Activated T-cell treated with anti-CD3 and anti-CD28 coated beads, Interleukin-2, amount 50 U/mL, for 1 hour (primary cell): Measurements from ENCODE around the gene VANGL2.

Source experiments
- DNase-seq: peaks from one replicate; pipeline ENCODE4 v3.0.0-alpha.2; 2020

The VANGL2 gene

GRCh38 chr1:160407839-160408801 is 7.8 kb downstream of the VANGL2 start:
- no peak for DNase-seq

- DNase-seq, result no peak
Measured at GRCh38 chr1:160408864-160409263, 8.5 kb downstream of the VANGL2 start.

DNA sequence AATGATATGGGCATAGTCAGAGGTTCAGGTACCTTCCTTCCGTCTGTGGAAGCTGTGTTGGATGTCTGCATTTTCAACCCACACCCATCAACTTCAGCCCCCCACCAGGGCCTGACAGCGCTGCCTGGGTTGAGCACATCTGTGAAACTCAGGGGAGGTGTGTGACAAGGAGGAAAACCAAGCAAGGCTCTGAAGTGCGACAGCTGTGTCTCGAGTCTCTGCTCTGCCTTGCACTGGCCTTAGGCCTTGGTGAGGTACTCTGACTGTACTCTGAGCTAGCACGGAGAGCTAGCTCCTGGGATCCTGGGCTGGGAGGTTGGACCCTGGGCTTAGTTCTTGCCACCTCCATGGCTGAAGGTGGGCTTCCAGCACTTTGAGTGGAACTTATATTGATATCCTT is 9.1 kb downstream of the VANGL2 start:
- no peak for DNase-seq

- no peak for DNase-seq
Measured at GRCh38 chr1:160410406-160411005, 10.1 kb downstream of the VANGL2 start.

GRCh38 chr1:160411271-160412027 is 11.1 kb downstream of the VANGL2 start:
- DNase-seq, result no peak

GRCh38 chr1:160412028-160412362 is 11.6 kb downstream of the VANGL2 start:
- no peak for DNase-seq

GRCh38 chr1:160413716-160414115 is 13.4 kb downstream of the VANGL2 start:
- no peak for DNase-seq

DNA sequence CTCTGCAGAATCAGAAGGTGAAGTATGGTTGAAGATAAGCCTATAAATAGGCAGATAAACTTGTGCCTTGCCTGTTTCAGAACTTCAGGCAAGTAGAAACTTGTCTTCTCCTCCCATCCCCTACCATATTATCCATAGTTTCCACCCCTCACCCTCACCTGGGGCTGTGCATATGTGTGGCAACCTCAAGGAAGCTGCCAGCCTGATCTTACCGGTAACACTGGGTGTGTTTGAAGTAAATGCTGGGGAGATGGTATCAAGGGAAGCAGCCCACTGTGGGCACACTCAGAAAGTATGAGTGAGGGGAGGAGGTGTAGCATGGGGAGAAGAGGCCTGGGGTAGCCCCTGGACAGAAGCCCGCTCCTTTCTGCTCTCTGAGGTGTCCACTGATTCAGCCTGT is 14.5 kb downstream of the VANGL2 start:
- no peak for DNase-seq

DNA sequence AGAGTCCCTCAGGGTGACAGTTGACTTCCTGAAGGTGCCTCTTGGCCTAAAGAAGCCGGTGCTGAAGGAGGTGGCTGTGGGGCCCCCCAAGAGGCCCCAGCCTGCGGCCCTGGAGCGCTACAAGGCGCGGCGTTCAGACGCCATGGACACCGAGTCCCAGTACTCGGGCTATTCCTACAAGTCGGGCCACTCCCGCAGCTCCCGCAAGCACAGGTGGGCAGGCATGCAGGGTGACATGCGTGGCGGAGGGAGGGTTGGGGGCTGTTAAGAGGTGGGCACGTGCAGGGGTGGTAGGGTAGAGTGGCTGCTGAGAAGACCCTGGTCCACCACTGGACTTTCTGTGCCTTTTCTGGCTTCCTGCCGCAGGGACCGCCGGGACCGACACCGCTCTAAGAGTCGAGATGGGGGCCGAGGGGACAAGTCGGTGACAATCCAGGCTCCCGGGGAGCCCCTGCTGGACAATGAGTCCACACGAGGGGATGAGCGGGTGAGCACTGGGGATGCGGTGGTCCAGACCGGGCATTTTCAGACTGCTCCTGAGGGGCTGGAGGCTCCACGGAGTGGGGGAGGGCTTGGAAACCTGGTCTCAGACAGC is 15.4 kb downstream of the VANGL2 start:
- no peak for DNase-seq

GRCh38 chr1:160416369-160416768 is 16.0 kb downstream of the VANGL2 start:
- no peak for DNase-seq

- DNase-seq, result no peak
Measured at GRCh38 chr1:160418483-160418882, 18.1 kb downstream of the VANGL2 start.

GRCh38 chr1:160419150-160419837 is 18.9 kb downstream of the VANGL2 start:
- no peak for DNase-seq

- no peak for DNase-seq
Measured at GRCh38 chr1:160419838-160420169, 19.4 kb downstream of the VANGL2 start.

GRCh38 chr1:160420881-160421842 is 20.8 kb downstream of the VANGL2 start:
- no peak for DNase-seq

- DNase-seq, result no peak
Measured at GRCh38 chr1:160421881-160422280, 21.5 kb downstream of the VANGL2 start.

- DNase-seq, result no peak
Measured at GRCh38 chr1:160423966-160424365, 23.6 kb downstream of the VANGL2 start.

- no peak for DNase-seq
Measured at GRCh38 chr1:160425847-160426246, 25.5 kb downstream of the VANGL2 start.

- no peak for DNase-seq
Measured at GRCh38 chr1:160427625-160428024, 27.3 kb downstream of the VANGL2 start.

DNA sequence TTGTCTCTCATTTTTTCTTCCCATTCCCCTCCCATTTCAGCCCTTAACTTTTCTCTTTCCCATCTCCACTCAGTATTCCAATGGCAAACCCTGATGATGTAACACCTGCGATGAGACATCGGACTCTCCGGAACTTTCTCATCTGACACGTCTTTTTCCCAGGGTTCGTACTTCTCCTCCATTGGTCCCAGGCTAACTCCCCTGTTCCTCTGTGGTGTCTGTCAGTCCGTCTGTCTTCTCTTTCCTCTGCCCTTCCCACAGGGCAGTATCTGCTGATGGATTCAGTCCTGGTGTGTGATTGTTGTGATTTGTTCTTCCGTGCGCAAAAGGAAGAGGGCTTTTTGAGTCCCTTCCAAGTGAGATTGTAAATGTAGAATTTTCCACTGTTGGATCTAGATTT is 27.7 kb downstream of the VANGL2 start:
- no peak for DNase-seq

GRCh38 chr1:160428655-160429054 is 28.3 kb downstream of the VANGL2 start:
- DNase-seq, result peak; percentile 36

DNA sequence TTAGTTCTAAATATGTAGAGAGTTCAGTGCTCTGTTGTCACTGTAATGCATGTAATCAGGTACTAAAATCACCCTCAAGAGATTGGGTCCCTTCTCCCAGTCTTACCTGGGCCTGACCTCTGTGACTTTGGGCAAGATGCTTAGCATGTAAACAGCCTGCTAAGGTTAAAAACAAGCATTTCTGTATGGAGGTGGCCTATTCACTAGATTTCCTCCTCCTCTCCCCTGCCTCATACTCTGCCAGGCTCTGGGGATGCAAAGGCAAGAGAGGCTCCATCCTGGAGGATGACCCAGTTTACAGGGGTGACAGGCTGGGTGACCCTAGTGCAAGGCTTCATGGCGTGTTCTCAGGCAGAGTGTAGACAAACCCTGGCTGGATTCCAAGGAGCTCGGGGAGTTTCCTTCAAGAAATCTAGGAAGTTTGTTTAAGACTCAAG is 28.8 kb downstream of the VANGL2 start:
- no peak for DNase-seq
